ENCODE measurements around the gene DBF4.
"Not testable (repeated sequence)": the region's sequence is repeated elsewhere in the genome, so short reads cannot be mapped to it uniquely, and the experiment has no call there.

The DBF4 gene

DNA sequence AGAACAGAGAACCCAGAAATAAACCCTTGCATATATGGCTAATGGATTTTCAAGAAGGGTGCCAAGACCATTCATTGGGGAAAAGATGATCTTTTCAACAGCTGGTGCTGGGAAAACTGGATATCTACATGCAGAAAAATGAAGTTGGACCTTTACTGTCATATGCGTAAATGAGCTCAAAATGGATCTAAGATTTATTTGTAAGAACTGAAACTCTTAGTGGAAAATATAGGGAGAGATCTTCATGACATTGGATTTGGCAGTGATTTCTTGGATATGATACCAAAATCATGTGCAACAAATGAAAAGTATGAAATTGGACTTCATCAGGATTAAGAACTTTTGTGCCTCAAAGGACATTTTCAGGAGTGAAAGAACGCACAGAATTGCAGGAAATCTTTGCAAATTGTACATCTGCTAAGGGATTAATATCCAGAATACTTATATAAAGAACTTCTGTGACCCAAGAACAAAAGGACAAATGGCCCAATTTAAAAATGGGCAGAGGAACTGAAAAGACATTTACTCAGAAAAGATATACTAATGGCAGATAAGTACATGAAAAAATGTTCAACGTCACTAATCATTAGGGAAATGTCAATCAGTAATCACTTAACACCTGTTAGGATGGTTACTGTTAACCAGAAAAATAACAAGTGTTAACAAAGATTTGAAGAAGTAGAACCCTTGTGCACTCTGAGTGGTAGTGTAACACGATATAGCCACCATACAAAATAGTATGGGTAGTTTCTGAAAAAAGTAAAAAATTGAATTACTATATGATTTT is 6.1 kb downstream of the DBF4 start:
- no peak for DNase-seq

DNA sequence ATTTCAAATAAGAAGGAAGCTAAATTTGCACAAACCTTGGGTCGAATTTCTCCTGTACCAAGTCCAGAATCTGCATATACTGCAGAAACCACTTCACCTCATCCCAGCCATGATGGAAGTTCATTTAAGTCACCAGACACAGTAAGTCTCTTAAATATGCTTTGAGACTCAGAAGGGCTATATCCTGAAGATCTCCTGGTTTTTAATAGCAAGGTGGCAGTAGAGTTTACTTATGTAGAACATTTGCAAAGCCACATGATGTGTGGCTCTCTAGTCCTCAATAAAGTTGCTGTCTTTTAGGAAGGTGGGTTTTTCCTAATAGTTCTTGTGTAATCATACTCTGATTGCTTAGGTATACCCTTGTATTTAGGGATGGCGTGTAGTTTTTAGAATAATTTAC is 8.7 kb downstream of the DBF4 start:
- DNase-seq: no peak

DNA sequence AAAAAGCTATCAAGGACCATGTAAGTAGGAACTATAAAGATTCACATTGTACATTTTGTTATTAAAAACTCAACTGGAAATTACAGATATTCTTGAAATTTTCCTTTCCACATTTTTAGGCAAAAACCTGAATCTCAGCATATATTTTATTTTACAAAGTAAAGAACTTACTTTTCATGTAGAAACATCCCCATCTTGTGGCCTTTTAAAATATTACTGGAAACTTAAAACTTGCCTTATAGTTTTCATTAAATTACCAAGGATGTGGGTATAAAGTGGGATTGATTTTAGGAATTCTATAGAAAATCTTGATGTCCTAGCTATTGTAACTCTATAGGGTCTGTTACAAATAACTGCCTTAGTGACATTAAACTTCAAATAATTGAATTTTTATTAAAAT is 10.6 kb downstream of the DBF4 start:
- peak; percentile 31 for DNase-seq

DNA sequence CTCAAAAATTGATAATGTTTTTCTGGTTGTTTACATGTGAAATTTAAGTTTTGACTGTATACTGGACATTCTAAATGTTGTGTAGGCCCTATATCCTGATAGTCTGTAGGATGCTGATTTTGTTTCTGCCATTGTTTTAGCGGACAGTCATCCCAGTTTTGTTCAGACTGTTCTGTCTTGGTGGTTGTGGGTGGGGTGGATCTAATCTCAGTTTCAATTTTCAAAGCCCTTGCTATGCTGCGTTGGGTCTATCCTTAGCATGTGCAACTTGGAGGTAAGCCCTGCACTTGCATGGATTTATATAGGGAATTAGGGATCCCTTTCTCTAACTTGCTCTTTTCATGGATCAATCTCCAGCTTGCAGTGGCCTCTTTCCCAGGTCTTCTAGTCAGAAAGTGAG is 19.1 kb downstream of the DBF4 start:
- DNase-seq: no peak

DNA sequence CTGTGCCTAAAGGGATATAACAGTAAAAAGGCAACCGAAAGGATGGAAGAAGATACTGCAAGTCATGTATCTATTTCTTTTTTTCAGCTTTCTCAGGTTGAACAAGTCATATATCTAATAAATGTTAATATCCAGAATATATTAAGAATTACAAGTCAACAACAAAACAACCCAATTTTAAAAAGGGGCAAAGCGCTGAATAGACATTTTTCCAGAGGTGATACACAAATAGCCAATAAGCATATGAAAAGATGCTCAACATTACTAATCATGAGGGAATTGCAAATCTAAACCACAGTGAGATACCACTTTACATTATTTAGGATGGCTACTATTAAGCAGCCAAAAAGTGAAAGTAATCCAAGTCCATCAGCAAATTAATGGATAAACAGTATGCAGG is 23.0 kb downstream of the DBF4 start:
- no peak for DNase-seq

DNA sequence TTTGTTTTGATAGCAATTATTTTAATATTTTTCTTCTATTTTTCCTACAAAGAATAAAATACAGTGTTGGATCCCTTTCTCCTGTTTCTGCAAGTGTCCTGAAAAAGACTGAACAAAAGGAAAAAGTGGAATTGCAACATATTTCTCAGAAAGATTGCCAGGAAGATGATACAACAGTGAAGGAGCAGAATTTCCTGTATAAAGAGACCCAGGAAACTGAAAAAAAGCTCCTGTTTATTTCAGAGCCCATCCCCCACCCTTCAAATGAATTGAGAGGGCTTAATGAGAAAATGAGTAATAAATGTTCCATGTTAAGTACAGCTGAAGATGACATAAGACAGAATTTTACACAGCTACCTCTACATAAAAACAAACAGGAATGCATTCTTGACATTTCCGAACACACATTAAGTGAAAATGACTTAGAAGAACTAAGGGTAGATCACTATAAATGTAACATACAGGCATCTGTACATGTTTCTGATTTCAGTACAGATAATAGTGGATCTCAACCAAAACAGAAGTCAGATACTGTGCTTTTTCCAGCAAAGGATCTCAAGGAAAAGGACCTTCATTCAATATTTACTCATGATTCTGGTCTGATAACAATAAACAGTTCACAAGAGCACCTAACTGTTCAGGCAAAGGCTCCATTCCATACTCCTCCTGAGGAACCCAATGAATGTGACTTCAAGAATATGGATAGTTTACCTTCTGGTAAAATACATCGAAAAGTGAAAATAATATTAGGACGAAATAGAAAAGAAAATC is 31.0 kb downstream of the DBF4 start:
- peak; percentile 11 for DNase-seq

DNA sequence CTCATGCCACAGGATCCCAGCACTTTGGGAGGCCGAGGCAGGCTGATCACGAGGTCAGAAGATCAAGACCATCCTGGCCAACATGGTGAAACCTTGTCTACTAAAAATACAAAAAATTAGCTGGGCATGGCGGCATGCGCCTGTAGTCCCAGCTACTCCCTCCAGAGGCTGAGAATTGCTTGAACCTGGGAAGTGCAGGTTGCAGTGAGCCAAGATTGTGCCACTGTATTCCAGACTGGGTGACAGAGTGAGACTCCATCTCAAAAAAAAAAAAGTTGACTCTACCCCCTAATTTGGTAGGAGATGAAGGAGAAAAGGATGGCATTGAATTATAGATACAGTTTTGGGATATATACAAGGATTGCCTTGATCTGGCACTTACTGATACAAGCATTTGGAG is 32.5 kb downstream of the DBF4 start:
- not testable (repeated sequence) for DNase-seq

DNA sequence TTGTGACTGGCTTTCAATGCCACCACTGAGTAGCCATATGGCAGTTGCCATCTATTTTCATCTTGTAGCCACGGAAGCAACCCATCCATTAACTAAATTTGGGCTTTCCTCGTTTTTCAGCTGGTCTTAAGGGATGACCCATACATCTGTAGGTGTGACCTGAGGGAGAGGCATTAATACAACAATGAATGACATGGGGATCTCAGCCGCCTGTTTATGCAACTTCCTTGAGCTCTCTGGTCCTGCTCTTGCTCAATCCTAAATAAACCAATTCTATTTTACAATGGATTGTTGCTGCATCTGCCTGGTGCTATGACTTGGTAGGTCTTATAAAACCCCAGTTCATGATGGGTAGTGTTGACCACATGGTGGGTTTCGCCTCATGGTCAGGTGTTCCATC is 35.8 kb downstream of the DBF4 start:
- no peak for DNase-seq

DNA sequence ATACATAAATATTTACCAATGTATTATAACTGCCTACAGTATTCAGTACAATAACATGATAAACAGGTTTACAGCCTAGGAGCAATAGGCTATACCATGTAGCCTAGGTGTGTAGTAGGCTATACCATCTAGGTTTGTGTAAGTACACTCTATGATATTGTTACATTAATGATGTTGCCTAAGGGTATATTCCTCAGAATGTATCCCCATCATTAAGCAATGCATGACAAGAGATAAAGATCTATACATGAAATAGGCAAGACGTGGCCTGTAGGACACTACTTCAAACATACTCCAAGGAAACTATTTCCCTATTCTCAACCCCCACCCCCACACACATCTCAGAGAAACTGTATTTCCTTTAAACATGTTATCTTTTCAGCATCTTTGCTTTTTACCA is 42.4 kb downstream of the DBF4 start:
- DNase-seq: no peak

DNA sequence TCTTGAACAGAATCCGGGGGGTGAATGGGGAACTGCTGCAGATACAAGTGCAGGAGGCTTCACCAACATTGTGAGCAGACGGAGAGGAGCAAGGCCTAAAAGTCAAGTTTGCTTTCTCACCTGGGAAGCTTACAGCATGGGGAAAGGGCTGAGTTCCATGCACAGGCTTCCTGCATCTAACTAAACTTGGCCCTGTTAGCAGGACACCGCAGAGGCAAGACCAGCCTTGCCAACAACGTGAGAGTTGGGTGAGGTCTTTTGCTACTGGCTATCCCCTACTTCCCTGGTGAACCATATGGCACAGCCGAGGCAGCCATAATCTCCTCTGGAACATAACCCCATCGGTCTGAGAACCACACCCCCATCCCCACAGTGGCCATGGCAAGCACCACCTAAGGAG is 43.6 kb downstream of the DBF4 start:
- DNase-seq: no peak

DNA sequence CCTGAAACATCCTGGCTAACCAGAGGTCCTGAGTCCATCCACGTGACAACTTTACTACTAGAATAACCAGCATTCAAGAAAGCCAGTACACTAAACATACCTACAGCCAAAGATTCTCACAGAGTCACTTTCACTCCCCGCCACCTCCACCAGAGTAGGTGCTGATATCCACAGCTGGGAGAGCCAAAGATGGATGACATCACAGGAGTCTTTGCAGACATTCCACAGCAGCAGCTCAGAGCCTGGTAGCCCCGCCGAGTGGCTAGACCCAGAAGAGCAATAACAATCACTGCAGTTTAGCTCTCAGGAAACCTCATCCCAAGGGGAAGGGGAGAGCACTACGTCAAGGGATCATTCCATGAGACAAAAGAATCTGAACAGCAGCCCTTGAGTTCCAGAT is 44.3 kb downstream of the DBF4 start:
- no peak for DNase-seq

DNA sequence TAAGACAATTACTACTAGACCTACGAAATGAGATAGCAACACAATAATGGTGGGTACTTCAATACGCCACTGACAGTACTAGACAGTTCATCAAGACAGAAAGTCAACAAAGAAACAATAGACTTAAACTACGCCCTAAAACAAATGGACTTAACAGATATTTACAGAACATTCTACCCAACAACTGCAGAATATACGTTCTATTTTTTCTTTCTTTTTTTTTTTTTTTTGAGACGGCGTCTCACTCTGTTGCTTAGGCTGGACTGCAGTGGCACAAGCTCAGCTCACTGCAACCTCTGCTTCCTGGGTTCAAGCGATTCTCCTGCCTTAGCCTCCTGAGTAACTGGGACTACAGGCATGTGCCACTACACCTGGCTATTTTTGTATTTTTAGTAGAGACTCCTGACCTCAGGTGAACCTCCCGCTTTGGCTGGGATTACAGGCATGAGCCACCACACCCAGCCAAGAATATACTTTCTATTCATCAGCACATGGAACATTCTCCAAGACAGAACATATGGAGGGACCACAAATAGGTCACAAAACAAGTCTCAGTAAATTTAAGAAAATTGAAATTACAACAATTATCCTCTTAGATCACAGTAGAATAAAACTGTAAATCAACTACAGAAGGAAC is 46.6 kb downstream of the DBF4 start:
- DNase-seq: not testable (repeated sequence)

DNA sequence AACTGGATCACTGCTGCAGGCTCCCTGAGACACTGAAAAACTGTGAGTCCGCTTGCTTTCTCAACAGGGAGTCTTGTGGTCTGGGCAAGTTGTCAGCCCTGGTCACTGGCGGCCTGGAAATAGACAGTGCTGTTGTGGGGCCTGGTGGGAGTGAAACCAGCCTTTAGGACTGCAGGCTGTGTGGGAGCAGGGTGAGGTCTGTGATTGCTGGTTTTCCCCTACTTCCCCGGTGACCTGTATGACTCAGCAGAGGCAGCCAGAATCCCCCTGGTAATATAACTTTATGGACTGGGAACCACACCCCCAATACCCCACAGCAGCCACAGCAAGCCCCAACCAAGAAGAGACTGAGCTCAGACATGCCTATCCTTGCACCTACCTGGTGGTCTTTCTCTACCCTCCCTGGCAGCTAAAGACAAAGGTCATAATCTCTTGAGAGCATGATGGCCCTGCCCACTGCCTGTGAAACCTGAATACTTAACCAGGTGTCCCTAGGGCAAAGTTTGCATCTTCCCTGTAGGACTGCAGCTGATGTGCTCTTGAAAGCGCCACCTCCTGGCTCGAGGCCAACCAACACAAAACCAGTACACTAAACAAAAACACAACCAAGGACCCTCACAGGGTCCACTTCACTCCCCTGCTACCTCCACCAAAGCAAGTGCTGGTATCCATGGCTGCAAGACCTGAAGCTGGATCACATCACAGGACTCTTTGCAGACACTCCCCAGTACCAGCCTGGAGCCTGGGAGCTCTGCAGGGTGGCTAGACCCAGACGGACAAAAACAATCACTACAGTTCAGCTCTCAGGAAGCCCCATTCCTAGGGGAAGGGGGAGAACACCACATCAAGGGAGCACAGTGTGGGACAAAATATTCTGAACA is 50.5 kb downstream of the DBF4 start:
- DNase-seq: no peak

DNA sequence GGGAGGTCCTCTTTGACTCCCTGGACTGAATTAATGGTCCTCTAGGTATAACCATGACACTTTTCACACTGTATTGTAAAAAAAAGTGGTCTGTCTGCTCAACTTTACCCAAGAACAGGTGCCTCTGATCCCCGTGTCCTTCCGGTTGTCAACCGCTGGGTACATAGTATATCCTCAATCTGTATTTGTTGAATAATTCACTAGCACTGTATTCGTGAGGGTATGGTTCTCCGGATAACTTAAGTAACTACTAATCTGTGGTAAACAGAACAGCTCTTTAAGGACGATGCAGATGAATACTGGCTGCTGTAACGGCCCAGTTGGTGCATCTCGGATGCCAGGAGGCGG is 57.3 kb downstream of the DBF4 start:
- DNase-seq: no peak

DNA sequence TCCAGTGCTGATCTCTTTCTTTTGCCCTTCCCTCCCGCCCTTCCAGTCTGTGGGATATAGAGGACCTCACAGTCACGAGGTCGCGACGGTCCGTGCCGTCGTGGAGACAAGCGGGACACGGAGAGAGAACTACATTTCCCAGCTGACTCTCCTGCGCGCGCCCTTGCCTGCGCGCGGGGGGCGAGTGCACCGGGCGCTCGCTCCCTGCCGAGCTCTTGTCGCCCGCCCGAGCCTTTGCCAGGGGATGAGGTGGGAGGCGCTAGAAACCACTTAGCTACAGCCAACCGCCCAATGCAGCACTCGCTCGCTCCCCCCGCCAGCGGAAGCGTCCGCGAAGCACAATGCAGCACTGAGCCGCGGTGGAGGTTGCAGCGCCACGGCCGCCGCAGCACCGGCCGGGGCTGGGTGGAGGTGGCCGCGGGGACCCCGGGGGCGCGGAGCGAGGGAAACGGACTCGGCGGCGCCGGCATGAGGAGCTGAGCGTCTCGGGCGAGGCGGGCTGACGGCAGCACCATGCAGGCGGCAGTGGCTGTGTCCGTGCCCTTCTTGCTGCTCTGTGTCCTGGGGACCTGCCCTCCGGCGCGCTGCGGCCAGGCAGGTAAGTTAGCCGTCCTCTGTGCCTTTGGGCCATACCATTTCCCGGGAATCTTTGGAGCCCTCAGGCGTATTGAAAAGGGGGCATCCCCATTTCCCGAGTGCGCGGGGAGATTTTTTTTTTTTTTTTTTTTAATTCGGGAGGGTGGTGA is 57.8 kb downstream of the DBF4 start, which contains the start of gene ADAM22:
Gene ADAM22, plus strand, starts transcription at position 299 of the 746 bp plus-strand sequence. Its CDS starts 215 bp downstream, at position 514.
- peak; percentile 79 for DNase-seq

DNA sequence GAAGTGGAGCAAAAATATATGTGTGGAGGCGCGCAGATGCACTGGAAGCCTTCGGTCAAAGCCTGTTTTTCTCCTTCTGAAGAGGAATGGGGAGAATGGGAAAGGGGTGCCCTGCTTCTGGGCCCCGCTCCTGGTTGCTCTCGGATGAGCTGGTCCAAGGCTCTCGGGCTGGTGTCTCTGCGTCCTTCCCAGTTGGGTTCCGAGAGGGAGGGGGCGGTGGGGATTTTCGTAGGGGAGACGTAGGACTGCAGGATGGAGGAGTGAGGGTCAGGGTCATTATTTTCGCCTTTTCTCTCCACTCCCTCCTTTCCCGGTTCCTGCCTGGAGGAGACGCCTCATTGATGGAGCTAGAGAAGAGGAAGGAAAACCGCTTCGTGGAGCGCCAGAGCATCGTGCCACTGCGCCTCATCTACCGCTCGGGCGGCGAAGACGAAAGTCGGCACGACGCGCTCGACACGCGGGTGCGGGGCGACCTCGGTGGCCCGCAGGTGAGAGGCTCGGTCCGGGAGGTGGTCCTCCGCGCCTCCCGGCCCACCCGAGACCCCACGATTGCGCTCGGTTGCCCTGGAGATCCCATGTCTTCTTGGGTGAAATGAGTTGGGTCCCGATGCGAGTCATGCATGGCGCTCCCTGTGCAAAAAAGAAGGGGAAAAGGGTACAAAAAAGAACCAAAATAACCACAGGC is 58.5 kb downstream of the DBF4 start:
- no peak for DNase-seq

DNA sequence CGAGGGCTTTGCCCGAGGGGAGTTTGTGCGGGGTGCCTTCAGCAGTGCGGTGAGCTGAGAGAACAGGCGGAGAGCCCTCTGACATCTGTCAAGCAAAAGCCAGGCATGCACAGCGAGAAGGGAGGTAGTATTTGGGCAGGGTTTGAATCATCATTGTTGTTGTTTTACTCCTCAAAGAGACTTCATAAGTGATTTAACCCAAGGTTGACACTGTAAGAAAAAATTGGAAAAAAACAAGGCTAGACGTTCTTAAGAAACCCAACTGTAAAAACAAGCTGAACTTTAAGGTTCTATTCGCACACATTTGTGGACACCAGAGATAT is 59.1 kb downstream of the DBF4 start:
- no peak for DNase-seq

DNA sequence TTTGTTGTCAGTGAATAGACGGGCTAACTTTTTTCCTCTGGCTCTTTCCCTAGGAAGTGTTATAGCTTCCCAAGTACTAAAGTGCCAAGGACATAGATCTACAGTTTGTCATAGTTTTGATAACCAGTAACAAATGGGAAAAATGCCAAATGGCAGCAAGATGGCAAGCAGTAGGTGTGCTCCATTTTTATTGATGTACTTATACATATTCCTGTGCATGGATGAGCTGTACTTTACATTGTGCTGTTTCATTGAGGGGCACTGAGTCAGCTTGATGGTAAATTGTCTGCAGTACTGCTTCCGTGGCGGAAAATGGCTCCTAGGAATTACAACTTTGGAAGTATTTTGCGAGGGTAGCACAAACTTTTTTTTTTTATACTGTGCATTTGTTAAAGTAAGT is 64.8 kb downstream of the DBF4 start:
- no peak for DNase-seq

DNA sequence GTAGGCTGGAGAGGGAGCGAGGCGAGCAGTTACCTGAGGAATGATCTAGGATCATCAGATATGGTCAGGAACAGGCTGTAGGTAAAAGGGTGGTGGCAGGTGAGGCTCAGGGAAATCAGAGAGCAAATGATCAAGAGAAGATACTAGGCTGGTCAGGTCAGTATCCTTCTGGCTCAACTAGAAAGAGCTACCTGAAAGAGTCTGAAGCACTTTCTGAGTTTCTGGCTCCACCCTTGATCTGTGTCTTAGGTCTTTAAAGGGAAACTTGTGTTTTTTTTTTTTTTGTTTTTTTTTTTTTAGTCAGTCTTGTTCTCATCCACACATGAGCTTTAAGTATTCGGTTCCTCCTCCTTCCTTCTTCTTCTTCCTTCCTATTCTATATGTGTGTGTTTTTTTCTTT is 68.3 kb downstream of the DBF4 start:
- no peak for DNase-seq

DNA sequence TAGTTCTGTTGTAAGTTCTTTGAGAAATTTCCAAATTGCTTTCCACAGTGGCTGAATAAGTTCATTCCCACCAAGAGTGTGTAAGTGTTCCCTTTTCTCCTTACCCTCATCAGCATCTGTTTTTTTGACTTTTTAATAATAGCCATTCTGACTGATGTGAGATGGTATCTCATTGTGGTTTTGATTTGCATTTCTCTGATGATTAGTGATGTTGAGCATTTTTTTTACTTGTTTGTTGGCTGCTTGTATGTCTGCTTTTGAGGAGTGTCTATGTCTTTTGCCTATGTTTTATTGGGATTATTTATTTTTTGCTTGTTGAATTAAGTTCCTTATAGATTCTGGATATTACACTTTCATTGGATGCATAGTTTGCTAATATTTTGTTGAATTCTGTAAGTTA is 69.6 kb downstream of the DBF4 start:
- DNase-seq: not testable (repeated sequence)

DNA sequence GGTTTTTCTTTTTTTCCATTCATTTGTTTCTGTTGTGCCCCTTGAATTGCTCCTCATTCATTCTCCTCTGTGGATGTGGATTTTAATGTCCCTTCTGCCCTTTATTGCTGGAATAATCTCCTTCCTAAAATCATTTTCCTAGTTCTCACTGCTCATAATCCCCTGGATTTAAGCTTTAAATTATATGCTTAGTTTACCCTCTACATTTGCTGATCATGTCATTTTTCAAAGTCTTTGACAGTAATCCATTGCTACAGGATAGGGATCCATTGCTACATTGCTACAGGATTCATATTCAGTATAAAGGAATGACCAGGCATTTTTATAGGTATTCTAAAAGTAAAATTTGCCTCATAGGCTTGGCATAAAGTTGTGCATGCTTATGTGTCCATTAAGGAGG is 72.1 kb downstream of the DBF4 start:
- DNase-seq: no peak

All from HCEC 1CT (cell line).